ENCODE measurements around the gene SPATA31C2. TPM values are rescaled to one million over a fixed set of nuclear protein-coding genes. Genes with fewer than 3 reads are reported as not detected.

Gene SPATA31C2
- total RNA-seq, 2 donors from 2014 or later, result not detected

GRCh38 chr9:88184976-88185375, 46.7 kb upstream of the SPATA31C2 start:
- no peak overlapping the region for H3K27ac Mint-ChIP-seq
- Histone ChIP-seq H3K4me3 (ENCODE audit: low read length) (no peak overlapping the region), H3K36me3 (ENCODE audit: control insufficient read depth, insufficient read depth, low read length) (no peaks in the 10 kb centered on the region), H3K4me1 (ENCODE audit: control insufficient read depth, insufficient read depth, low read length) (no peaks in the 10 kb centered on the region), H3K27me3 (ENCODE audit: control insufficient read depth, insufficient read depth, low read length, poor library complexity, severe bottlenecking) (no peaks in the 10 kb centered on the region), H3K27ac (ENCODE audit: low read depth, low read length) (no peak overlapping the region), H3K9ac (ENCODE audit: extremely low read depth, low read length, poor library complexity, severe bottlenecking) (no peak overlapping the region), H3K9me3 (ENCODE audit: control insufficient read depth, low read length) (no peaks in the 10 kb centered on the region)
- 92 to 100% methylated on average over 2 of the region's 2 CpGs for WGBS, 2 experiments (ENCODE audit: insufficient coverage in 1 of 2, insufficient read length in 1 of 2)
- no peak overlapping the region for H3K4me3 Mint-ChIP-seq
- no peaks in the 10 kb centered on the region for H3K27me3 Mint-ChIP-seq (ENCODE audit: insufficient read depth)
- H3K36me3 Mint-ChIP-seq (ENCODE audit: low read depth), result no peaks in the 10 kb centered on the region
- no peaks in the 10 kb centered on the region for H3K9me3 Mint-ChIP-seq
- no peak for TF ChIP-seq CTCF (conservative IDR thresholded peaks at IDR 0.05)
- H3K4me1 Mint-ChIP-seq, result no peaks in the 10 kb centered on the region
- no peak for DNase-seq

- WGBS, 2 experiments (ENCODE audit: insufficient coverage in 1 of 2, insufficient read length in 1 of 2), result 83 to 89% methylated on average over 2 to 5 of the region's 5 CpGs
- Histone ChIP-seq H3K9me3 (ENCODE audit: control insufficient read depth, low read length) (no peaks in the 10 kb centered on the region), H3K27ac (ENCODE audit: low read depth, low read length) (no peak overlapping the region), H3K27me3 (ENCODE audit: control insufficient read depth, insufficient read depth, low read length, poor library complexity, severe bottlenecking) (no peaks in the 10 kb centered on the region), H3K4me1 (ENCODE audit: control insufficient read depth, insufficient read depth, low read length) (no peaks in the 10 kb centered on the region), H3K9ac (ENCODE audit: extremely low read depth, low read length, poor library complexity, severe bottlenecking) (no peak overlapping the region), H3K36me3 (ENCODE audit: control insufficient read depth, insufficient read depth, low read length) (no peaks in the 10 kb centered on the region), H3K4me3 (ENCODE audit: low read length) (no peak overlapping the region)
- no peak overlapping the region for H3K4me3 Mint-ChIP-seq
- no peak for DNase-seq
- H3K36me3 Mint-ChIP-seq (ENCODE audit: low read depth), result no peaks in the 10 kb centered on the region
- TF ChIP-seq CTCF (conservative IDR thresholded peaks at IDR 0.05), result no peak
- no peaks in the 10 kb centered on the region for H3K9me3 Mint-ChIP-seq
- H3K27me3 Mint-ChIP-seq (ENCODE audit: insufficient read depth), result no peaks in the 10 kb centered on the region
- H3K27ac Mint-ChIP-seq, result no peak overlapping the region
- no peaks in the 10 kb centered on the region for H3K4me1 Mint-ChIP-seq
These were observed 45.7 kb upstream of the SPATA31C2 start for GRCh38 chr9:88183798-88184495.

GRCh38 chr9:88182501-88182900, 44.2 kb upstream of the SPATA31C2 start:
- no peak overlapping the region for H3K27ac Mint-ChIP-seq
- H3K4me1 ChIP-seq (ENCODE audit: control insufficient read depth, insufficient read depth, low read length), result no peaks in the 10 kb centered on the region
- TF ChIP-seq CTCF (conservative IDR thresholded peaks at IDR 0.05), result no peak
- no peaks in the 10 kb centered on the region for H3K4me1 Mint-ChIP-seq
- DNase-seq, result no peak
- no peak overlapping the region for H3K4me3 ChIP-seq (ENCODE audit: low read length)
- H3K27me3 Mint-ChIP-seq (ENCODE audit: insufficient read depth), result no peaks in the 10 kb centered on the region
- H3K9me3 Mint-ChIP-seq, result no peaks in the 10 kb centered on the region
- WGBS, 2 experiments (ENCODE audit: insufficient coverage in 1 of 2, insufficient read length in 1 of 2), result 81 to 91% methylated on average over 5 to 6 of the region's 6 CpGs
- H3K4me3 Mint-ChIP-seq, result no peak overlapping the region
- no peak overlapping the region for H3K27ac ChIP-seq (ENCODE audit: low read depth, low read length)
- H3K27me3 ChIP-seq (ENCODE audit: control insufficient read depth, insufficient read depth, low read length, poor library complexity, severe bottlenecking), result no peaks in the 10 kb centered on the region
- H3K36me3 ChIP-seq (ENCODE audit: control insufficient read depth, insufficient read depth, low read length), result no peaks in the 10 kb centered on the region
- no peaks in the 10 kb centered on the region for H3K9me3 ChIP-seq (ENCODE audit: control insufficient read depth, low read length)
- no peaks in the 10 kb centered on the region for H3K36me3 Mint-ChIP-seq (ENCODE audit: low read depth)
- H3K9ac ChIP-seq (ENCODE audit: extremely low read depth, low read length, poor library complexity, severe bottlenecking), result no peak overlapping the region

Measured in endodermal cell (in vitro differentiated cells).